IPS DF 19.7 (cell line): ENCODE measurements around the gene SMIM14.
"Not testable (repeated sequence)": the region's sequence is repeated elsewhere in the genome, so short reads cannot be mapped to it uniquely, and the experiment has no call there.

Experiments
- DNase-seq: peaks from one replicate; pipeline ENCODE4 v3.0.0-alpha.2; 2013; ENCODE audit warnings: low read depth, low spot score

SMIM14 gene

DNA sequence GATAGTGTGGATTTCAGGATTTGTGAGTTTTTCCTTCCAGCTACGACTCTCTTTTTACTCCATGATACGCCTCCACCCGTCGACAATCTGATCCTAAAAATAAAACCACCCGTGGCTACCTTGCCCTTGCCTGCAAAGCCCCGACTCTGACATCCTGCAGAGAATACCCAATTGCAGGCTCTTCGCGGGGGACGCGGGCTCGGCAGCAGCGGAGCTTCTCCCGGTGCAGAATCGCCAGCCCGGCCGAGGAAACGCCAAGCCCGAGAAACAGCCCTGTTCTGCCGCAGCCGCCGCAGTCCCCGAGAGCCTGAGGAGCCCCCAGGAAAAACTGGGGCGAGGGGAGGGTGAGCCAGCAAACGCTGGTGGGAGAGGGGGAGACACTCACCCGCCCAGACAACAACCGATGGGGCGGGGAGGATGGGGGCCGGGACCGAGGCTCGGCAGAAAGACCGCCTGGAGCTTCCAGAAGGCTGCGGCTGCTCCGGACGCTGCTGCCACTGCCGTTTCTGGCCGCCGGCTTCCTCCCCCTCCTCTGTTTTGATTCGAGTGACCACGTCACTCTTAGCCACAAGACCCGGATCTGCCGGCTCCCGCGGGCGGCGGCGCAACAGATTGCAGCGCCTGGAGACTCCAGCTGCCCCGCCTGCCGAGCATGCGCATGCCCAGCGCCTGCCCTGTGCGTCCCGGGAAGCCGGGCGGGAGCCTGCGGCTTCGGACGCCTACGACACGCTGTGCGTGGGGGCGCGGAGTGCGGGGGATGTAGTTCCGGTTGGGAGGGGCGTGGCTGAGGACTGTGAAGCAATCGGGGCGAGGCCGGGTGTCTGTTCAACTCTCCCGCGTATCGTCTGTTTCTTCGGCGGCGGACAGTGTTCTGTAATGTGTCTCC is at the start of gene SMIM14:
Gene SMIM14 (minus strand): TSS at position 512 of the 886 bp plus-strand sequence. CDS start 33,720 bp downstream, outside the sequence.
- DNase-seq = peak; percentile 77

DNA sequence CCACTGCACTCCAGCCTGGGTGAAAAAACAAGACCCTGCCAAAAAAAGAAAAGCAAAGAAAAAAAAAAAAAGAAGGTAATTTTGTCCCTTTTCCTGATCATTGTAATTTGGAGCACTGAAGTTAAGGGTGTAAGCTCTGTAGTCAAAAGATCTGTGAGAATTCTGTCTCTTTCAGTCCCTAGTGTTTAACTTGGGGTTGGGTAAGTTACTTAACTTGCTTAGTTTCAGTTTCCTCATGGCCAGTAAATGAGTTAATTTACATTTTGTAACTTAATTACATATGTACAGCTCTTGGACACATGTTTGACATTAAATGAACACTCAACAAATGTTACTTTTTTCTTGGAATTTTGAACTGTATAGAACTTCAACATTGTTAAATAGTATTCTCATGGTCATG is 48.3 kb upstream of the SMIM14 start:
- no peak for DNase-seq

DNA sequence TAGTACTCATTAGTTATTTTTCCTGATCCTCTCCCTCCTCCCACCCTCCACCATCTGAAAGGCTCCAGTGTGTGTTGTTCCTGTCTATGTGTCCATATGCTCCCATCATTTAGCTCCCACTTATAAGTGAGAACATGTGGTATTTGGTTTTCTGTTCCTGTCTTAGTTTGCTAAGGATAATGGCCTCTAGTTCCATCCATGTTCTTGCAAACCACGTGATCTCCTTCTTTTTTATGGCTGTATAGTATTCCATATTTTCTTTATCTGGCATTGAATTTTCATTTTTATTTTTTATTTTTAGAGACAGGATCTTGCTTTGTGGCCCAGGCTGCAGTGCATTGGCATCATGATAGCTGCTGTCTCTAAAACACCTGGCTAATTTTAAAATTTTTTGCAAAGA is 47.3 kb upstream of the SMIM14 start:
- no peak for DNase-seq

DNA sequence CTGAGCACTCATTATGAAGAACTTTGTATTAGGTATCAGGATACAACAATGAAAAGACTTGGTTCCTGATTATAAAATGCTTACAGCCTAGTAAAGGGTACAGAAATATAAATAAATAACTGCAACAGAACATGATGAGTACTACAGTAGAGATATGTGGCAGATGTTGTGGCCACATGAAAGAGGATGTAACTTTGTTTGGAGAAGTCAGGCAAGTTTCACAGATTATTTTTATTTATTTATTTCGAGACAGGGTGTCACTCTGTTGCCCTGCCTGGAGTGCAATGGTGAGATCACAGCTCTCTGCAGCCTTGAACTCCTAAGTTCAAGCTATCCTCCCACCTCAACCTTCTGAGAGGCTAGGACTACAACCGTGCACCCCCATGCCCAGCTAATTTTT is 43.5 kb upstream of the SMIM14 start:
- DNase-seq = no peak

DNA sequence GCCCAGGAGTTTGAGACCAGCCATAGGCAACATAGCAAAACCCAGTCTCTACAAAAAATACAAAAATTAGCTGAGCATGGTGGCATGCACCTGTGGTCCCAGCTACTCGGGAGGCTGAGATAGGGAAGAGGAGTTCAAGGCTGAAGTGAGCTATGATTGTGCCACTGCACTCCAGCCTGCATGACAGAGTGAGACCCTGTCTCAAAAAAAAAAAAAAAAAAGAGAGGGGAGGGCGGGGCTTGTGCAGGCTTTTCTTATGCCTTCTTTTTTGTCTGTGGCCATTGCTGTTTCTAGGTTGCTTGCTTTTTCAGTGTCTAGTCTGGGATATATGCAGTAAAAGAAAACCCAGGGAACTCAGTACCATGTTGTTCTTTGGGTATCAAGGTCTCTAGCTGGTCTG is 42.3 kb upstream of the SMIM14 start:
- not testable (repeated sequence) for DNase-seq

DNA sequence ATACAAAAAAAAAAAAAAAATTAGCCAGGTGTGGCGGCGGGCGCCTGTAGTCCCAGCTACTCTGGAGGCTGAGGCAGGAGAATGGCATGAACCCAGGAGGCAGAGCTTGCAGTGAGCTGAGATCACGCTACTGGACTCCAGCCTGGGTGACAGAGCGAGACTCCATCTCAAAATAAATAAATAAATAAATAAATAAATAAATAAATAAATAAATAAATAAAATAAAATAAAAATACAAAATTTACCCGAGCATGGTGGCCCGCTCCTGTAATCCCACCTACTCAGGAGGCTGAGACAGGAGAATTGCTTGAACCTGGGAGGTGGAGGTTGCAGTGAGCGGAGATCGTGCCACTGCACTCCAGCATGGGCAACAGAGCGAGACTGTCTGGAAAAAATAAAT is 37.0 kb upstream of the SMIM14 start:
- DNase-seq = not testable (repeated sequence)

DNA sequence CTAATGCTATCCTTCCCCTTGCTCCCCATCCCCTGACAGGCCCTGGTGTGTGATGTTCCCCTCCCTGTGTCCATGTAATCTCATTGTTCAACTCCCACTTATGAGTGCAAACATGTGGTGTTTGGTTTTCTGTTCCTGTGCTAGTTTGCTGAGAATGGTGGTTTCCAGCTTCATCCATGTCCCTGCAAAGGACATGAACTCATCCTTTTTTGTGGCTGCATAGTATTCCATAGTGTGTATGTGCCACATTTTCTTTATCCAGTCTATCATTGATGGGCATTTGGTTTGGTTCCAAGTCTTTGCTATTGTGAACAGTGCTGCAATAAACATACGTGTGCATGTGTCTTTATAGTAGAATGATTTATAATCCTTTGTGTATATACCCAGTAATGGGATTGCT is 31.6 kb upstream of the SMIM14 start:
- not testable (repeated sequence) for DNase-seq

DNA sequence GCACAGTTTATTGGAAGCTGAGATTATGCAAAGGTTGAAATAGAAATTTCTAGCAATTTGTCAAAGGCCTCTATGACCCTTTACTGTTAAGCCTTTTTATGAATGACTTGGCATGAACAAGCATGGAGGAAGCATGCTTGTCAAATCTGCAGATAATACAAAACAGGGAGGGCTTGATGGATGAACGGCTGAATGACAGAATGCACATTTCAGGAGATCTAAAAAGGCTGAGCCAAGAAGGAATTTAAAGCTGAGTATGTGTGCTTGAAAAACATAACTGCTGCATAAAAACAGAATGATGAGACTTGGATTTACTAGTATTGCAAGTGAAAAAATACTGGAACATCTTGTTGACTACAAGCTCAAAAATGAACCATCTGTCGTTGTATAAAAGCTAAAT is 30.2 kb upstream of the SMIM14 start:
- no peak for DNase-seq

DNA sequence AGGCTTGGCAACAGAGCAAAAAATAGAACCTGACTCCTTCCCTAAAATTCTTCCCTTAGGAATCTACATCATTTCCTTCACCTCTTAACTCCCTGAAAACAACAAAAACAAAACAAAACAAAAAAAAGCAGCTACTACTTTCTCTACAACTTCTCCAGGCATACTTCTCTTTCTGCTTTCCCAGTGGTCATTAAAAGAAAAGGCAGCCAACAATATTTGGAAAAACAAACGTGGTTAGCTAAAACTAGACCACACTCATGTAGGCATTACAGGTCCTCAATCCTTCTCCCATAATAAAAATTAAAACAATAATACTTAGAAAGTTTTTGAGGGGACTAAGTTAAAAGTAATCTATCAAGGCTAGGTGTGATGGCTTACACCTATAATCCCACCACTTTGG is 29.0 kb upstream of the SMIM14 start:
- no peak for DNase-seq

DNA sequence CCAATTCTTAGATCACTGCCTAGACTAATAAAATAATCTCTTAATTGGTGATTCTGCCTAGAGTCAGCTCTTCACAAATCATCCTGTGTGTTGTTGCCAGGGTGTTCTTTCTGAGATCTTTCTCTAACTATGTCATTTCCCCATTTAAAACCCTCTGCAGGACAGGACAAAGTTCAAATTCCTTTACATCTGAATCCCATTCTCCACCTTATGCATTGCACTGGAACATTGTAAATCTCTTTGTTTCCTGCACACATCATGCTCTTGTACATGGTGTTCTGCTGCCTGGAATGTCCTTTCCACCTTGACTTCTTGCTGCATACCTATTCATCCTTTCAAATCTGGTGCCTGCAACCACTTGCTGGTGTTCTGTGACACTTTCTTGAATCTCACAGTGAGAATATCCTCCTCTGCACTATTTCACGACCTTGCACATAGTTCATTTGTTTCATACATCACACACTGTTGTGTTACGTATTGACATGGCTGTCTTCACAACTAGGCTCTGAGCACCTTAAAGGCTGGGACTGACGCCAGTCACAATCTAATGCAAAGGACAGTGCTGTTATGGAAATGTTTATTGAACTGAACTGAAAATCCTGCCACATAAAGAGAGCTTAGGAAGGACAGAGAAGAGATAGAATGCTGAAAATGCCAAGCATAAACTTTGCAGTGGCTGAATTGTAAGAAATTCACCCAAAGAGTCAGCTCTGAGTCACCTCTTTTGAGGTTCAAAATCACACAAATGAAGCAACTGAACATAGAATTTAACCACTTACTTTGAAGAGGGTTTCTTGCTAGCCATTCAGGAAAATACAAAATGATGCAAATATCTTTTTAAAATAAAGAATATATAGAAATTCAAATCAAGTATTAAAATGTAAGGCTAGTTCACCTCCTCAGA is 26.4 kb upstream of the SMIM14 start:
- no peak for DNase-seq

DNA sequence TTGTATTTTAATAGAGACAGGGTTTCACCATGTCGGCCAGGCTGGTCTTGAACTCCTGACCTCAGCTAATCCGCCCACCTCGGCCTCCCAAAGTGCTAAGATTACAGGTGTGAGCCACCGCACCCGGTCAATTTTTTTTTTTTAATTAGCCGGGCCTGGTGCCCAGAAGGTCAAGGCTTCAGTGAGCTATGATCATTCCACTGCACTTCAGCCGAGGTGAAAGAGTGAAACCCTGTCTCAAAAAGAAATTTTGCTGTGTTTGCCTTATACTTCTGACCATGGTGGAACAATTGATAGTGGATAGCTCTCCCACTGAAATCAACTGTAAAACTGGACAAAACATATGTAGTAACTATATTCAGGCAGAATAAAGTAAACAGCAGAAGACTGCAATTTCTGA is 24.0 kb upstream of the SMIM14 start:
- DNase-seq = no peak

DNA sequence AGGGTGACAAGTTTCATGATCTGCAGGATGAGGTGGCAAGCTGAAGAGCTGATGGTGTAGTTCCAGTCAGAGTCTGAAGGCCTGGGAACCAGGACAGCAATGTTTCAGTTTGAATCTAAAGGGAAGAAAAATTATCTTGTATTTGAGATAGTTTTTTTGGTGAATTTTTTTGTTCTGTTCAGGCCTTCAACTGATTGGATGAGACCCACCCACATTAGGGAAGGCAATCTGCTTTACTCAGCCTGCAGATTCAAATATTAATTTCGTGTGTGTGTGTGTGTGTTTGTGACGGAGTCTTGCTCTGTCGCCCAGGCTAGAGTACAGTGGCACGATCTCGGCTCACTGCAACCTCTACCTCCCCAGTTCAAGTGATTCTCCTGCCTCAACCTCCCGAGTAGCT is 22.1 kb upstream of the SMIM14 start:
- DNase-seq = no peak

DNA sequence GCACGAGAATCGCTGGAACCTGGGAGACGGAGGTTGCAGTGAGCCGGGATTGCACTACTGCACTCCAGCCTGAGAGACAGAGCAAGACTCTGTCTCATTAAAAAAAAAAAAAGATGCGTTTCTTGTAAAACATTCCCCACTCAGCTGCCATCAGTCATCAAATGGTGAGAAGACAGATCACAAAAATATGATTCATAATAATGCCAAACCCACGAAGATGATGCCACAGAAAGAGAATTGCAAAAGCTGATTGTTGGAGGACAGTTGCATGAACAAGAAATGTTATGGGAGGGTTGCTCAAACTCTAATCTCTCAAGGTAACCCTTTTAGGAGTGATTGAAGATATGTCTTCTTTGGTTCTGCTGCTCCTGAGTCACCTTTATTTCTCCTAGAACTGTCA is 21.4 kb upstream of the SMIM14 start:
- no peak for DNase-seq

DNA sequence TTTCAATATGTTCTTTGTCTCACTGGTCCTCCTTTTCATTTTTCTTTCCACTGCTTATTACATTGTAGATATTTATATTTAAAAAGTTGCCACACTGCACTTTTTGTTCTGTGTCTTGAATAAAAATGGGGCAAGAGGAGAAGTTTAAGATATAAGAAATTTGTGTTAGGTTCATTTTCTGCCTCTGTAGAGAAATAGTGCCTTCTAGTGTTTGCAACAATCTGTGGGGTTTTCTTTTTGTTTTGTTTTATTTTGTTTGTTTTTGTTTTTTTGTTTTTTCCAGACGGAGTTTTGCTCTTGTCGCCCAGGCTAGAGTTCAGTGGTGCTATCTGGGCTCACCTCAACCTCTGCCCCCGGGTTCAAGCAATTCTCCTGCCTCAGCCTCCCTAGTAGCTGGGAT is 20.1 kb upstream of the SMIM14 start:
- no peak for DNase-seq

DNA sequence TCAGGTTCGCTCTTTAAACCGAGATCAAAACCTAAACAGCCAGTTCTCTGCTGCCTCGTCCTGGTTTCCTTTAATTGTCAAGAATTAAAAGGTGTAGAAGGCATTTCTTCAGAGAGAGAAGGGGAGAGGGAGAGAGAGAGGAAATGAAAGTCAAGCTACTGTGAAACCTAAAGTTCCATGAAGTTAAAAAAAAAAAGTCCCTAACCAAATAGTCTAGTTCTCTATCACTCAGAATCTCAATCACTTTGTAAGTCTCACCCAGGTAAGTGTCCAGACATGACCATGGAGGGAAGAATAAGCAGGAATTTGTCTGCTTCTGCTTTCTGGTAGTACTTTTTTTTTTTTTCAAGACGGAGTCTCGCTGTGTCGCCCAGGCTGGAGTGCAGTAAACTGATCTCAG is 18.8 kb upstream of the SMIM14 start:
- no peak for DNase-seq

DNA sequence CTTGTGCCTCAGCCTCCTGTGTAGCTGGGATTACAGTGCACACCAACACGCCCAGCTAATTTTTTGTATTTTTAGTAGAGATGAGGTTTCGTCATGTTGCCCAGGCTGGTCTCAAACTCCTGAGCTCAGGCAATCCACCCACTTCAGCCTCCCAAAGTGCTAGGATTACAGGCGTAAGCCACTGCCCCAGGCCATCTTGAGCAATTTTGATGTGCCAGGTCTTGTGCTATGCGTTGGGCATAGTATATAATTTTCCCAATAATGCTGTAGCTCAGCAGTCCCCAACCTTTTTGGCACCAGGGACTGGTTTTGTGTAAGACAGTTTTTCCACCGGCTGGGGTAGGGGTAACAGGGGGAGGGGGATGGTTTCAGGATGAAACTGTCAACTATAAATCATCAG is 18.0 kb upstream of the SMIM14 start:
- not testable (repeated sequence) for DNase-seq

DNA sequence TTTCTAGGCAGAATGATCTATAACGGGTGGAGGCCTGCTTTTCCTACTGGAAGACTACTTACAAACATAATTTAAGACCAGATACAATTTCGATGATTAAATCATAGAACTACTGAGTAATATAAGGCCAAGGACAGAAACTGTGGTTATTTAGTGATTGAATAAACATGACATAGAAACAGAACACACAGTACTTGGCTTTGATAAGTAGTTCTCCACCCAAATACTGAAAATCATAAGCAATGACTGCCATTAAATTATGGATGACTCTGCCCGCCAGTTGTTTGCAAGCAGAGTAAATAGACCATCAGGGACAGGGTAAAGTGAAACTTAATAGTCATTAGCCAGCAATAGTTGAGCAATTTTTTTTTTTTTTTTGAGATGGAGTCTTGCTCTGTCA is 17.2 kb upstream of the SMIM14 start:
- DNase-seq = no peak

DNA sequence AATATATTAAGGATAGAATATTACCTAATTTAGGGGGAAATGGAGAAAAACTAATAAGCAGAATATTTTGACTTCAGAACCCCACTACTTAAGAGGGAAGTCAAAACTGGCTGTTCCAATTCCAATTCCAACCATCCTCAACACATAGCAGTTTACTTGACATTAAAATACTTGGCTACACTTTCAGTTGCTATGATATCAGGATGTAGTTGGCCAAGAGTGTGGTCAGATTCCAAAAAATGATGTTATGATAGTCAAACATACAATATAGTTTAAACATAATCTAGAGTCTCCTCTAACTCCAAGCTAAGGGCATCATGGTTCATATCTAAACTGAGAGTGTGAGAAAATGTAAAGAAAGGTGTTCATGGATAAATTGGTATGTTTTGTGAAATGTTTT is 16.5 kb upstream of the SMIM14 start:
- DNase-seq = no peak

DNA sequence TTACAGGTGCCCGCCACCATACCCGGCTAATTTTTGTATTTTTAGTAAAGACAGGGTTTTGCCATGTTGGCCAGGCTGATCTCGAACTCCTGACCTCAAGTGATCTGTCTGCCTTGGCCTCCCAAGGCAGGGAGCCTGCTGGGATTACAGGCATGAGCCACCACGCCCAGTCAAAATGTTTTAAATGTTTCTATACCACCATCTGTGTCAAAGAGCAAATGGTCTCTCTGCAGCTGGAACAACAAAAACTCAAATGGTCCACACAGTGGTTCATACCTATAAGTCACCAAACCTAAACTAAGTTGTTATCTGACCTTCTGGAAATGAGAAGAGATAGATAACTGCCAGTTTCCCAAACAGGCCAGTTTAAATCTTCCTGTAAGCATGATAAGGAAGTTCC is 12.9 kb upstream of the SMIM14 start:
- not testable (repeated sequence) for DNase-seq

DNA sequence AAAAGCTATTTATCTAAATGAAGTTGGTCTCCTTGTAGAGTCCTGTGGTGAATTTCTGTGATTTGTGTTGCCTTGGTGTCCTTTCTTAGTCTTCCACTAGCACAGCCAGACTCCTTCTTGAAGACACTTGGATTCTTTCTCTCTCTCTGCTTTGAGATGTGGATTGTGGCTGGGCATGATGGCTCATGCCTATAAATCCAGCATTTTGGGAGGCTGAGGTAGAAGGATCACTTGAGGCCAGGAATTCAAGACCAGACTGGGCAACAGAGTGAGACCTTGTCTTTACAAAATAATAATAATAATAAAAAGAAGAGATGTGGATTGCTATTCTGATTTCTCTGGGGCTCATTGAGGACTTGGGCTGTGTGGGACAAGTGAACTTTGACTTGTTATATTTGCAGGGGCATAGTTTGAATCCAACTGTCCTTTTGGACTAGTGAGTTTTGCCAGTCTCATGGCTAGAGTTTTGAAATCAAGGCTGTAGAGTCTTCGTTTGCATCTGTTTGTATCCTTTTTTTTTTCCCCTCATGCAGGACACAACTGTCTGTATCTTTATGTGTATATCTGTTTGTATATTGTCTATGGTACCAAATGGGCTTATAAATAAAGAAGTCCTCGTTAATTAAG is 11.1 kb upstream of the SMIM14 start:
- no peak for DNase-seq

DNA sequence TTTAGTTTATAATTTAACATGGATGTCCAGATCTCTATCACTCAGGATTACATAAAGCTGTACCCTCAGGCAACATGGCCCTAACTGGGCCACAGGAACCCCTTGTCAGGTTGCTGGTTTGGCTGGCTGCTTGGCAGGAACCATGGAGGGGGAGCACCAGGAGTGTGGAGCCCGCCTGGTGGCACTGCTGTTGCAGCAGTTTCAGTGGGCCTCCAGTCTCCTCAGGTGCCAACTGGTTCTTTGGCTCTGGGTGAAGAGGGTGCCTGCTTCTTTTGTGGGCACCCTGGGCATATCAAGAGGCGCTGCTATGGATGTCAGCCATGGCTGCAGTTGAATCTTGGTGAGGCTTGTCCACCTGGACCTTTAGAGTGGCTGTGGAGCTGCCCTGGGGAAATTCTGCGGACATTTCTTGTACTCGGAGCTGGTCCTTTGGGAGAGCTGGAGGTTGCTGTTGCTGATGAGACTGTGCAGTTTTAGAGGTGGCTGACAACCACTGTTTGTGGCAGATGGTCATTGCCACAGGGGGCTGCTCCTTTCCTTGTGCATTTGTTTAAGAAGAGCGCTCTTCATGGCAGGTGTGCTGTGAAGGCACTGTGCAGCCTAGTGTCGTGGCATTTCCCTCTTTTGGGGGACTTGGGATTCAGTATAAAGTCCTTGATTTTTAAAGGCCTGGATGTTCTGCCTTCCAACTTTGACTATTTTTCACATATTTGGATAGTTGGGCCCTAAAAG is 10.3 kb upstream of the SMIM14 start:
- no peak for DNase-seq

DNA sequence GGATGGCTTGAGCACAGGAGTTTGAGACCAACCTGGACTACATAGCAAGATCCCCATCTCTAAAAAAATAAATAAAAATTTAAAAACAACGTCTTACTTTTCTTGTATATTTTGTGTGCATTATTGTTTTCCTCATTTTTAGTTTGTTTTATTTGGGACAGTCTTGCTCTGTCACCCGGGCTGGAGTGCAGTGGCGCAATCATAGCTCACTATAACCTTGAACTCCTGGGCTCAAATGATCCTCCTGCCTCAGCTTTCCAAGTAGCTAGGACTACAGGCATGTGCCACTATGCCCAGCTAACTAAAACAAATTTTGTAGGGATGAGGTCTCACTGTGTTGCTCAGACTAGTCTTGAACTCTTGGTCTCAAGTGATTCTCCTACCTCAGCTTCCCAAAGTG is 9.5 kb upstream of the SMIM14 start:
- no peak for DNase-seq
